Keratinocyte (primary cell): ENCODE data around the gene MYL12B. TPM values are rescaled to one million over a fixed set of nuclear protein-coding genes. Genes with fewer than 3 reads are reported as not detected.

Experiments used
- DNase-seq: peaks from one replicate; pipeline ENCODE4 v3.0.0-alpha.2; 2011; ENCODE audit warnings: low read depth, missing footprints, low spot score
- FAIRE-seq: peaks from 2 replicates; lab custom pipeline; 2011; peaks lifted over from hg19 to GRCh38; lab: Jason Lieb, UNC
- H2AFZ ChIP-seq: 2 replicates; pipeline ENCODE4 v1.6.0; 2012; ENCODE audit warnings: low read length, control low read depth, inconsistent platforms; ENCODE audit not compliant: control insufficient read depth
- H3K27ac ChIP-seq: 2 replicates; pipeline ENCODE4 v1.5.1; 2011; ENCODE audit warnings: low read length; ENCODE audit not compliant: control insufficient read depth, insufficient read depth
- H3K27me3 ChIP-seq: 3 replicates; pipeline ENCODE4 v1.6.0; 2011; ENCODE audit warnings: low read length; ENCODE audit not compliant: control insufficient read depth, insufficient read depth; ENCODE audit errors: extremely low read depth
- H3K36me3 ChIP-seq, 2 experiments: 2 replicates in 1 of 2; 3 replicates in 1 of 2; pipeline ENCODE4 v1.5.1; 2011; ENCODE audit warnings: low read length in 2 of 2, mild to moderate bottlenecking in 1 of 2; ENCODE audit not compliant: control insufficient read depth in 2 of 2, insufficient read depth in 2 of 2; ENCODE audit errors: extremely low read depth in 1 of 2
- H3K4me1 ChIP-seq: 3 replicates; pipeline ENCODE4 v1.5.1; 2011; ENCODE audit warnings: low read length; ENCODE audit not compliant: control insufficient read depth, insufficient read depth; ENCODE audit errors: extremely low read depth
- H3K4me2 ChIP-seq: 3 replicates; pipeline ENCODE4 v1.6.0; 2011; ENCODE audit warnings: low read depth, low read length; ENCODE audit not compliant: control insufficient read depth, insufficient read depth; ENCODE audit errors: extremely low read depth
- H3K4me3 ChIP-seq, 3 experiments: fragments of 200-600 bp in 1 of 3; sonication (generic) in 1 of 3; 2 replicates in 2 of 3; 3 replicates in 1 of 3; pipeline ENCODE4 v1.5.1; 2011 to 2016; ENCODE audit warnings: low read length in 3 of 3, mild to moderate bottlenecking in 3 of 3, control low read depth in 2 of 3, inconsistent platforms in 1 of 3, low read depth in 1 of 3, mixed read lengths in 1 of 3, mixed run types in 1 of 3, moderate library complexity in 1 of 3; ENCODE audit not compliant: control insufficient read depth in 2 of 3, insufficient read depth in 2 of 3; ENCODE audit errors: extremely low read depth in 1 of 3
- H3K79me2 ChIP-seq: 2 replicates; pipeline ENCODE4 v1.6.0; 2012; ENCODE audit warnings: low read length; ENCODE audit not compliant: control insufficient read depth, insufficient read depth
- H3K9ac ChIP-seq: 3 replicates; pipeline ENCODE4 v1.6.0; 2011; ENCODE audit warnings: low read length; ENCODE audit not compliant: control insufficient read depth, insufficient read depth; ENCODE audit errors: extremely low read depth
- H3K9me1 ChIP-seq: 3 replicates; pipeline ENCODE4 v1.6.0; 2011; ENCODE audit warnings: low read length; ENCODE audit not compliant: control insufficient read depth, insufficient read depth; ENCODE audit errors: extremely low read depth
- H3K9me3 ChIP-seq: 2 replicates; pipeline ENCODE4 v1.5.1; 2012; ENCODE audit warnings: low read depth, low read length; ENCODE audit not compliant: control insufficient read depth
- H4K20me1 ChIP-seq: 3 replicates; pipeline ENCODE4 v1.6.0; 2011; ENCODE audit warnings: low read length; ENCODE audit not compliant: control insufficient read depth, insufficient read depth; ENCODE audit errors: extremely low read depth
- CTCF ChIP-seq, 3 experiments: IDR thresholded peaks in 1 of 3; conservative IDR thresholded peaks in 1 of 3; optimal IDR thresholded peaks in 1 of 3; 2 replicates in 2 of 3; 3 replicates in 1 of 3; pipeline versions ENCODE3 to v1.5.1; 2011; ENCODE audit warnings: low read length in 3 of 3, mild to moderate bottlenecking in 3 of 3, moderate library complexity in 2 of 3, control low read depth in 1 of 3, inconsistent platforms in 1 of 3; ENCODE audit not compliant: insufficient read depth in 2 of 3; ENCODE audit errors: extremely low read depth in 1 of 3
- EZH2 ChIP-seq: IDR thresholded peaks from one replicate; pipeline ENCODE4 v1.6.1; 2012; ENCODE audit warnings: inconsistent platforms, mild to moderate bottlenecking, low read length, moderate library complexity
- dilution Hi-C: fragments of 300-500 bp; cut with MboI; formaldehyde crosslinking; loops from one replicate; pipeline ENCODE4 v1.7.0; 2020; ENCODE audit warnings: low sequenced_read_pairs; ENCODE audit not compliant: extremely low pct_ligation_motif_present
- polyA plus RNA-seq, 5 experiments: library from polyadenylated mRNA; depleted of rRNA in 3 of 5; stranded (reverse) in 3 of 5; stranded (forward) in 1 of 5; unstranded in 1 of 5; fragments of >200 nt; gene quantifications; 1 replicate in 1 of 5; 2 replicates in 3 of 5; 3 replicates in 1 of 5; pipeline versions ENCODE4 v1.2.1 to v1.2.3, GENCODE V29; 2011 to 2012; ENCODE audit warnings: missing spikeins in 2 of 5, low read depth in 1 of 5, low replicate concordance in 1 of 5

The MYL12B gene
- polyA plus RNA-seq, 1 donor (not counting 4 experiments of a cell fraction or from before 2014, with no cell fraction given) = 1,224 TPM

- TF ChIP-seq EZH2 (no peak), CTCF (optimal IDR thresholded peaks at IDR 0.05 in 1 of 3, IDR thresholded peaks at IDR 0.05 in 1 of 3, conservative IDR thresholded peaks at IDR 0.05 in 1 of 3; ENCODE audit: extremely low read depth in 1 of 3, insufficient read depth in 2 of 3, low read length in 3 of 3) (no peak)
- Histone ChIP-seq H3K36me3 (no peaks in the 10 kb centered on the region), H3K9me3 (peaks cover 5% of the 10 kb centered on the region), H3K27ac (no peak overlapping the region), H3K4me2 (no peak overlapping the region), H3K4me3 (no peak overlapping the region), H3K27me3 (no peaks in the 10 kb centered on the region), H3K9ac (no peak overlapping the region), H3K9me1 (no peaks in the 10 kb centered on the region), H2AFZ (no peak overlapping the region), H3K4me1 (peaks cover 6% of the 10 kb centered on the region), H3K79me2 (peaks cover 7% of the 10 kb centered on the region), H4K20me1 (no peaks in the 10 kb centered on the region)
- dilution Hi-C loops = no loop called here
- FAIRE-seq (no peak), DNase-seq (no peak)
Measured at GRCh38 chr18:3293196-3293951, 31.4 kb downstream of the MYL12B start.

- FAIRE-seq = no peak
Measured at GRCh38 chr18:3294435-3295080, 32.6 kb downstream of the MYL12B start.

More at GRCh38 chr18:3294435-3295080, 32.6 kb downstream of the MYL12B start:
- Histone ChIP-seq H3K4me2 (no peak overlapping the region), H3K36me3 (no peaks in the 10 kb centered on the region), H2AFZ (no peak overlapping the region), H3K9ac (no peak overlapping the region), H3K9me3 (peaks cover 5% of the 10 kb centered on the region), H3K79me2 (peaks cover 7% of the 10 kb centered on the region), H3K27ac (no peak overlapping the region), H3K9me1 (no peaks in the 10 kb centered on the region), H3K27me3 (no peaks in the 10 kb centered on the region), H3K4me1 (peaks cover 6% of the 10 kb centered on the region), H3K4me3 (no peak overlapping the region), H4K20me1 (no peaks in the 10 kb centered on the region)
- no peak for TF ChIP-seq CTCF (optimal IDR thresholded peaks at IDR 0.05 in 1 of 3, IDR thresholded peaks at IDR 0.05 in 1 of 3, conservative IDR thresholded peaks at IDR 0.05 in 1 of 3; ENCODE audit: extremely low read depth in 1 of 3, insufficient read depth in 2 of 3, low read length in 3 of 3)
- TF ChIP-seq EZH2 = no peak
- dilution Hi-C loops = no loop called here
- DNase-seq = no peak
